GM21717 (cell line): ENCODE results near the gene SLC6A6.

Experiments
- ATAC-seq: cut with Tn5 transposase; IDR thresholded peaks from one replicate; pipeline ENCODE4 v1.9.1; 2021; ENCODE audit warnings: mild to moderate bottlenecking, moderate library complexity; ENCODE audit not compliant: unreplicated experiment

SLC6A6 gene

GRCh38 chr3:14402304-14402811 lies at the start of gene SLC6A6:
Gene SLC6A6 (plus strand): TSS chr3:14402606. CDS start chr3:14443635, 41,029 bp downstream.
- ATAC-seq = peak; percentile 63

DNA sequence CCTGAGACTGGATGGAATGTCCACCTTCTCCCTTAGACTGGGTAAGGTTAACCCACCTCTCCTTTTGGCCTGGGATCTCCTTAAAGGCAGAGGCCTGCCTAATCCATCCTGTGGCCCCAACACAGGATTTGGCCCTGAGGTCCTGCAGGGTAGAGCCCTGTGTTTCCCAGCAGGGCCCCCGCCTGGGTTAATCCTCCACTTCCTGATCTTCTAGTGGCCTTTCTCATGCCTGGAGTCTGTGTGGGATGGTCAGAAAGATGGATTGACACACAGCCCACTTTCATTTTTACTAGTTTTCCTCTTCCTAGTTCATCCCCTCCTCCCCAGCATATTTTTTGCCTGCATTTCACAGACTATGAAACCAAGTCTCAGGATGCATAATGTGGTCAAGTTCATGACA lies 48.9 kb upstream of the SLC6A6 start:
- no peak for ATAC-seq

GRCh38 chr3:14357463-14357862 lies 44.9 kb upstream of the SLC6A6 start:
- ATAC-seq = no peak

DNA sequence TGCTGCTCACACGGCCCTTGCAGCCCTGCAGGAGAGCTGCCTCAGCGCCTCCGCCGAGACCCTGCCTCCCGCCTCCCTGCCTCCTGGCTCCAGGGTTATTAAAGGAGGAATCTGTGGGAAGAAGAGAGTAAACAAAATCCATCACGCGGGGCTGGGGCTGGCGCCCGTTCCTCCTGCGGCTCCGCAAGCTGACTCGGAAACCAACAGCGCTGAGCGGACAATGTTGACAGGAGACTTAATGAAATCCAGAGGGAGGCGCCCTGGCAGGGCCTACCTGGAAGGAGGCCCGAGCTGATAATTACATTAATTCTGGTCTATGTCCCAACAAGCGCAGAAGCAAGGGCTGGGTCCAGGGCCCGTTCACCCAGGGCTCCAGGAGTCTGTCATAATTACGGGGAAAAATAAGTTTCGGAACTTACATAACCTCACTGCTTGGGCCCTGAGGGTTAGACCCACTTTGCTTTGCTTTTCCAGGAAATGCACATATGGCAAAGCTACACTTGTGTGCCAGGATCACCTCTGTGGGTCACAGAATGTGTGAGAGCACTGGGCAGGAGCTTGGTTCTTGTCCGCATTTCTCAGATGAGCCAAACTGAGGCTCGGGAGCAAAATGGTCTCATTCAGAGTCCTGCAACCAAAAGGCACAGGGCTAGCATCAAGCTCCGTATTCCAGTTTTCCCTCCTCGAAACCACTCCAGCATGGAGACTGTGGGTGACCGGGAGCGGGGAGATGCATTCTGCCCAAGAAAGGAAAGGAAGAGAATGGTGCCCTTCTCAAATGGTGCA lies 43.8 kb upstream of the SLC6A6 start:
- ATAC-seq = no peak

DNA sequence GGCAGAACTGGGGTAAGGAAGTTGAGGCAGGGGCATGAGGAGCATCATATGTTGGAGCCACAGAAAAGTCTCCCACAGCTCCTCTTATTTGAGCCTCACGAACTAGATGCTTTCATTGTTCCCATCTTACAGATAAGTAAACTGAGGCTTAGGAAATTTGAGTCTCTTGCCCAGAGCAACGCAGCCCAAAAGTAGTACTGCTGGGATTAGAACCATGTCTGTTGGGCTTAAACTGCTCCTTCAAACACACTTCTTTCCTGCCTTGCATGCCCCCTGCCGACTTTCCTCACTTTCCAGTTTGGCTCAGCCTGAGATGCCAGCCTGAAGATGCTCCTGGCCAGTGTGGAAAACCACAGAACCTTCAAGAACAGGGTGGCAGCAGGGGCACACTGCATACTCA lies 43.1 kb upstream of the SLC6A6 start:
- no peak for ATAC-seq

GRCh38 chr3:14360123-14360881 lies 42.1 kb upstream of the SLC6A6 start:
- ATAC-seq = no peak

- ATAC-seq = no peak
Measured at GRCh38 chr3:14361068-14361677, 41.2 kb upstream of the SLC6A6 start.

- ATAC-seq = no peak
Measured at GRCh38 chr3:14362890-14363289, 39.5 kb upstream of the SLC6A6 start.

GRCh38 chr3:14363379-14363778 lies 39.0 kb upstream of the SLC6A6 start:
- ATAC-seq = no peak

- ATAC-seq = no peak
Measured at GRCh38 chr3:14363991-14364390, 38.4 kb upstream of the SLC6A6 start.

- no peak for ATAC-seq
Measured at GRCh38 chr3:14364580-14365292, 37.7 kb upstream of the SLC6A6 start.

- no peak for ATAC-seq
Measured at GRCh38 chr3:14366248-14366647, 36.2 kb upstream of the SLC6A6 start.

GRCh38 chr3:14366915-14367823 lies 35.2 kb upstream of the SLC6A6 start:
- no peak for ATAC-seq

GRCh38 chr3:14368146-14368545 lies 34.3 kb upstream of the SLC6A6 start:
- no peak for ATAC-seq

GRCh38 chr3:14368885-14369284 lies 33.5 kb upstream of the SLC6A6 start:
- no peak for ATAC-seq

DNA sequence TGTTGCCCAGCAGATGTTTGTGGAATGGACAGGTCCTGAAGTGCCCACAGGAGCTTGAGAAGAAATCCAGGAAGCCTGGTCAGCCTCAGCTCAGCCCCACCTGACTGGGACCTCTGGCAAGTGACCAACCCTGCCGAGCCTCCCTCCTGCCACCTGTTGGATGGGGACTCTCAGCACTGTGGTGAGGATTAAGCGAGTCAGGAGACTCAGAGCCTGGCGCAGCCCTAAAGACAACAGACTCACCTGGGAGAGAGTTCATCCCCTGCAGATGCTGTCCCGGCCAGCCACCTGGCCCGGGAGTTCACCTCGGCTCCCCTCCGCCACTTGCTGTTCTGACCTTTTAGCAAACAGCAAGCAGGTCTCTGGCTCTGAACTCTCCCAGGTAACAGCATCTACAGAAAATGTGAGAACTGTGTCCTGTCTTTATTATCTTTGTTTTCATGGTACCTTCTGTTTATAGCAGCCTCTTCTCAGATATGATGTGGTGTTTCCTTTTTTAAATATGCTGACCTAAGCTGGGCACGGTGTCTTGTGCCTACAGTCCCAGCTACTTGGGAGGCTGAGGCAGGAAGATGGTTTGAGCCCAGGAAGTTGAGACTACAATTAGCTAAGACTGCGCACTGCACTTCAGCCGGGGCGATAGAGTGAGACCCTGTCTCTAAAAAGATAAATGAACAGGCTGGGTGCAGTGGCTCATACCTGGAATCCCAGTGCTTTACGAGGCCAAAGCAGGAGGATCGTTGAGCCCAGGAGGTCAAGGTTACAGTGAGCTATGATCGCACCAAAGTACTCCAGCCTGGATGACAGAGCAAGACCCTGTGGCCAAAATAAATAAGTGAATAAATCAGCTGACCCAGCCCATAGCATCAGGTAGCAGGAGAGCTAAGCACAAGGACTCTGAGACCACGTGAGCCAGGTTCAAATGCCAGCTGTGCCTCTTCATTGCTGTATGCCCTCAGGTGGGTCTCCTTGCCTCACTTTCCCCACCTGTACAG lies 32.4 kb upstream of the SLC6A6 start:
- no peak for ATAC-seq

DNA sequence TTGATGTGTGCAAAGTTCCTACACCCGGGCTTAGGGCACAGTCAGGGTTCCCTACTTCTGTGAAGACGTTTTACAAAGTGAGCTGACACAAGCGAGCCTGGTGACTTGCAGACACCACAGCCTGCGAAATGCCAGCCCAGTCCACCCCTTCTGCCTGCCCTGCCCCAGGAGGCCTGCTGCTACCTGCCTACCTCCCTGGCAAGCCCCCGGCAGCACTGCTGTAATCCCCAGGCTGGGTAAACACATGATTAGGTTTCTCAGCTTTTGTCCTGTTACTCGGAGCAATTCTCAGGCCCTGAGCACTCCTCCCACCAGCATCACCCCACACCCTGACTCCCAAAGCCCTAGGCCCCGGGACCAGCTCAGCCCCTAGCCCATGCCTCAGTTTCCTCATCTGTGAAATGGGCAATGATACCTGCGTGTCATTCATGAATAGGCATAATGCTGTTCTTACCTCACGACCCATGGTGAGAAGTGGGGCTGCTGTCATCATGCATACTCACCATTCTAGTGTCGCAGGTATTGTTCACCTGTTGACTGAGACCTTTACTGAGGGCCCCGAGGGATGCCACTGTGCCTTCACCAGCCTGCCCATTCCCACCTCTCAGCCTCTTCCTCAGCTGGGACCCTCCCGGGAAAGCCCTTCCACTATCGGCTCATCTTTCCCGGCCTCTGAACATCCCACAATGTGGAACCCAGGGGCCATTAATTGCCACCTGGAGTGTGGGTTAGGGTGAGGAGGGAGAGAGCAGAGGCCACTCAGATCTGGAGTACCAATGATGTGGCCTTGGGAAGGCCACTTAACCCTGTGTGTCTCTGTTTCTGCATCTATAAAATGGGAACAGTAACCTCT lies 31.5 kb upstream of the SLC6A6 start:
- no peak for ATAC-seq
